ENCODE results near the gene SPAG4.
A peak's percentile ranks its signal among the peaks of the same experiment; 100 is the strongest.

Gene SPAG4

DNA sequence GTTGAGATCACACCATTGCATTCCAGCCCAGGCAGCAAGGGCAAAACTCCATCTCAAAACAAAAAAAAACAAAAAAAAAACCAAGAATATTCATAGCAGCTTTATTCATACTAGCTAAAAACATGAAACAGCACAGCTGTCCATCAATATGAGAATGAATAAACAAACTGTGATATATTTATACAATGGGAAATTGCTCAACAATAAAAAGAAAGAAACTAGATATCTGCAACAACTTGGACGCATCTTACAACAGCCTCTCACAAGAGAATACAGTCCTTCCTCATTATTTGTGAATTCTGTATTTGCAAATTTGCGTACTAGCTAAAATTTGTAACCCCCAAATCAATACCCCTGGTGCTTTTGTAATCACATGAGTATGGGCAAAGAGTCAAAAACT is 28.2 kb upstream of the SPAG4 start:
- no peak overlapping the region for H3K4me3 ChIP-seq (ENCODE audit: low read depth, low read length)
- CTCF ChIA-PET = no interaction called here
- POLR2A ChIA-PET = no interaction called here
- peaks cover 0 to 2% of the 10 kb centered on the region in 2 experiments; a peak in 1 of 3 replicates for H3K36me3 ChIP-seq (ENCODE audit: control insufficient read depth in 2 of 2, insufficient read depth in 1 of 2, low read length in 2 of 2)
- no peaks in the 10 kb centered on the region for H3K4me1 ChIP-seq (ENCODE audit: control insufficient read depth, insufficient read depth, low read length)
- no peak for TF ChIP-seq ZNF837 (tag by site-specific recombination; IDR thresholded peaks at IDR 0.05)
- TF ChIP-seq, protein P1, sequence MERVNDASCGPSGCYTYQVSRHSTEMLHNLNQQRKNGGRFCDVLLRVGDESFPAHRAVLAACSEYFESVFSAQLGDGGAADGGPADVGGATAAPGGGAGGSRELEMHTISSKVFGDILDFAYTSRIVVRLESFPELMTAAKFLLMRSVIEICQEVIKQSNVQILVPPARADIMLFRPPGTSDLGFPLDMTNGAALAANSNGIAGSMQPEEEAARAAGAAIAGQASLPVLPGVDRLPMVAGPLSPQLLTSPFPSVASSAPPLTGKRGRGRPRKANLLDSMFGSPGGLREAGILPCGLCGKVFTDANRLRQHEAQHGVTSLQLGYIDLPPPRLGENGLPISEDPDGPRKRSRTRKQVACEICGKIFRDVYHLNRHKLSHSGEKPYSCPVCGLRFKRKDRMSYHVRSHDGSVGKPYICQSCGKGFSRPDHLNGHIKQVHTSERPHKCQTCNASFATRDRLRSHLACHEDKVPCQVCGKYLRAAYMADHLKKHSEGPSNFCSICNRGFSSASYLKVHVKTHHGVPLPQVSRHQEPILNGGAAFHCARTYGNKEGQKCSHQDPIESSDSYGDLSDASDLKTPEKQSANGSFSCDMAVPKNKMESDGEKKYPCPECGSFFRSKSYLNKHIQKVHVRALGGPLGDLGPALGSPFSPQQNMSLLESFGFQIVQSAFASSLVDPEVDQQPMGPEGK (tag by site-specific recombination; IDR thresholded peaks at IDR 0.05) = no peak
- TF ChIP-seq ZNF140 (tag by site-specific recombination; IDR thresholded peaks at IDR 0.05) = no peak
- TF ChIP-seq ZNF677 (tag by site-specific recombination; IDR thresholded peaks at IDR 0.05) = no peak
- TF ChIP-seq YY2 (tag by site-specific recombination; IDR thresholded peaks at IDR 0.05) = no peak
- TF ChIP-seq, protein P2, sequence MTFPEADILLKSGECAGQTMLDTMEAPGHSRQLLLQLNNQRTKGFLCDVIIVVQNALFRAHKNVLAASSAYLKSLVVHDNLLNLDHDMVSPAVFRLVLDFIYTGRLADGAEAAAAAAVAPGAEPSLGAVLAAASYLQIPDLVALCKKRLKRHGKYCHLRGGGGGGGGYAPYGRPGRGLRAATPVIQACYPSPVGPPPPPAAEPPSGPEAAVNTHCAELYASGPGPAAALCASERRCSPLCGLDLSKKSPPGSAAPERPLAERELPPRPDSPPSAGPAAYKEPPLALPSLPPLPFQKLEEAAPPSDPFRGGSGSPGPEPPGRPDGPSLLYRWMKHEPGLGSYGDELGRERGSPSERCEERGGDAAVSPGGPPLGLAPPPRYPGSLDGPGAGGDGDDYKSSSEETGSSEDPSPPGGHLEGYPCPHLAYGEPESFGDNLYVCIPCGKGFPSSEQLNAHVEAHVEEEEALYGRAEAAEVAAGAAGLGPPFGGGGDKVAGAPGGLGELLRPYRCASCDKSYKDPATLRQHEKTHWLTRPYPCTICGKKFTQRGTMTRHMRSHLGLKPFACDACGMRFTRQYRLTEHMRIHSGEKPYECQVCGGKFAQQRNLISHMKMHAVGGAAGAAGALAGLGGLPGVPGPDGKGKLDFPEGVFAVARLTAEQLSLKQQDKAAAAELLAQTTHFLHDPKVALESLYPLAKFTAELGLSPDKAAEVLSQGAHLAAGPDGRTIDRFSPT (tag by site-specific recombination; IDR thresholded peaks at IDR 0.05) = no peak
- TF ChIP-seq, protein P3, sequence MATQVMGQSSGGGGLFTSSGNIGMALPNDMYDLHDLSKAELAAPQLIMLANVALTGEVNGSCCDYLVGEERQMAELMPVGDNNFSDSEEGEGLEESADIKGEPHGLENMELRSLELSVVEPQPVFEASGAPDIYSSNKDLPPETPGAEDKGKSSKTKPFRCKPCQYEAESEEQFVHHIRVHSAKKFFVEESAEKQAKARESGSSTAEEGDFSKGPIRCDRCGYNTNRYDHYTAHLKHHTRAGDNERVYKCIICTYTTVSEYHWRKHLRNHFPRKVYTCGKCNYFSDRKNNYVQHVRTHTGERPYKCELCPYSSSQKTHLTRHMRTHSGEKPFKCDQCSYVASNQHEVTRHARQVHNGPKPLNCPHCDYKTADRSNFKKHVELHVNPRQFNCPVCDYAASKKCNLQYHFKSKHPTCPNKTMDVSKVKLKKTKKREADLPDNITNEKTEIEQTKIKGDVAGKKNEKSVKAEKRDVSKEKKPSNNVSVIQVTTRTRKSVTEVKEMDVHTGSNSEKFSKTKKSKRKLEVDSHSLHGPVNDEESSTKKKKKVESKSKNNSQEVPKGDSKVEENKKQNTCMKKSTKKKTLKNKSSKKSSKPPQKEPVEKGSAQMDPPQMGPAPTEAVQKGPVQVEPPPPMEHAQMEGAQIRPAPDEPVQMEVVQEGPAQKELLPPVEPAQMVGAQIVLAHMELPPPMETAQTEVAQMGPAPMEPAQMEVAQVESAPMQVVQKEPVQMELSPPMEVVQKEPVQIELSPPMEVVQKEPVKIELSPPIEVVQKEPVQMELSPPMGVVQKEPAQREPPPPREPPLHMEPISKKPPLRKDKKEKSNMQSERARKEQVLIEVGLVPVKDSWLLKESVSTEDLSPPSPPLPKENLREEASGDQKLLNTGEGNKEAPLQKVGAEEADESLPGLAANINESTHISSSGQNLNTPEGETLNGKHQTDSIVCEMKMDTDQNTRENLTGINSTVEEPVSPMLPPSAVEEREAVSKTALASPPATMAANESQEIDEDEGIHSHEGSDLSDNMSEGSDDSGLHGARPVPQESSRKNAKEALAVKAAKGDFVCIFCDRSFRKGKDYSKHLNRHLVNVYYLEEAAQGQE (tag by site-specific recombination; IDR thresholded peaks at IDR 0.05) = no peak
- TF ChIP-seq ZFP41 (tag by site-specific recombination; IDR thresholded peaks at IDR 0.05; ENCODE audit: borderline replicate concordance) = no peak
- no peak for TF ChIP-seq ZNF341 (tag by site-specific recombination; IDR thresholded peaks at IDR 0.05; ENCODE audit: low read depth)
- TF ChIP-seq ZNF133 (tag by site-specific recombination; IDR thresholded peaks at IDR 0.05) = no peak
- H3K27ac ChIP-seq (ENCODE audit: extremely low read depth, low read depth, low read length) = no peak overlapping the region
- no peaks in the 10 kb centered on the region for H3K9me3 ChIP-seq (ENCODE audit: control insufficient read depth, insufficient read depth, low read depth, low read length)

DNA sequence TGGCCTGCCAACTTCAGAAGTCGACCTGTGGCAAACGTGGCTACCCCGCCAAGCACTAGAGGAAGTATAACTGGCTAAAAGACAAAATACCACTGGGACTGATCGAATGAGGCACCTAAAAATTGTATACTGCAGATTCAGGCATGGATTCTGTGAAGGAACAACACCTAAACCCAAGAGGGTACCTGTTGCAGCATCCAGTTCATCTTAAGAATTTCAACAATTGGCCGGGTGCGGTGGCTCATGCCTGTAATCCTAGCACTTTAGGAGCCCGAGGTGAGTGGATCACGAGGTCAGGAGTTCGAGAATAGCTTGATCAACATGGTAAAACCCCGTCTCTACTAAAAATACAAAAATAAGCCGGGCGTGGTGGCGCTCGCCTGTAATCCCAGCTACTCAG is 27.2 kb upstream of the SPAG4 start:
- H3K9me3 ChIP-seq (ENCODE audit: control insufficient read depth, insufficient read depth, low read depth, low read length) = no peaks in the 10 kb centered on the region
- peak; percentile 49; the same call in 1 of the 2 replicates for TF ChIP-seq SCRT1 (tag by site-specific recombination; IDR thresholded peaks at IDR 0.05; ENCODE audit: borderline replicate concordance)
- peak; percentile 80 for TF ChIP-seq SCRT2 (tag by site-specific recombination; IDR thresholded peaks at IDR 0.05)
- no peak for TF ChIP-seq ZNF510 (tag by site-specific recombination; IDR thresholded peaks at IDR 0.05; ENCODE audit: insufficient replicate concordance)
- no peak overlapping the region for H3K27ac ChIP-seq (ENCODE audit: extremely low read depth, low read depth, low read length)
- CTCF ChIA-PET = interaction anchor here (0.8 to 1.1 kb wide), 2 partner anchors 16 to 31 kb away, joined by 3 to 6 read pairs; no protein-coding TSS in a partner anchor
- H3K4me3 ChIP-seq (ENCODE audit: low read depth, low read length) = no peak overlapping the region
- no peaks in the 10 kb centered on the region for H3K36me3 ChIP-seq (ENCODE audit: control insufficient read depth in 2 of 2, insufficient read depth in 1 of 2, low read length in 2 of 2)
- POLR2A ChIA-PET = no interaction called here
- no peaks in the 10 kb centered on the region for H3K4me1 ChIP-seq (ENCODE audit: control insufficient read depth, insufficient read depth, low read length)
